GM19455 (cell line): ENCODE measurements around the gene GPHN.
A peak's percentile ranks its signal among the peaks of the same experiment; 100 is the strongest.

Experiments used
- ATAC-seq: cut with Tn5 transposase; IDR thresholded peaks from one replicate; pipeline ENCODE4 v1.9.1; 2021; ENCODE audit not compliant: unreplicated experiment

GPHN gene

GRCh38 chr14:66596241-66596985 is 88.5 kb downstream of the GPHN start:
- ATAC-seq, result no peak

GRCh38 chr14:66600416-66600815 is 92.5 kb downstream of the GPHN start:
- ATAC-seq, result no peak

GRCh38 chr14:66601932-66602578 is 94.1 kb downstream of the GPHN start:
- ATAC-seq, result no peak

GRCh38 chr14:66603945-66604344 is 96.0 kb downstream of the GPHN start:
- no peak for ATAC-seq

GRCh38 chr14:66606826-66607225 is 98.9 kb downstream of the GPHN start:
- no peak for ATAC-seq

GRCh38 chr14:66610154-66610563 is 102.2 kb downstream of the GPHN start:
- ATAC-seq, result no peak

GRCh38 chr14:66613344-66613743 is 105.4 kb downstream of the GPHN start:
- no peak for ATAC-seq

- ATAC-seq, result no peak
These were observed 112.0 kb downstream of the GPHN start for GRCh38 chr14:66619952-66620351.

GRCh38 chr14:66623838-66624237 is 115.9 kb downstream of the GPHN start:
- no peak for ATAC-seq

- no peak for ATAC-seq
These were observed 116.5 kb downstream of the GPHN start for GRCh38 chr14:66624336-66624937.

GRCh38 chr14:66628636-66629035 is 120.7 kb downstream of the GPHN start:
- no peak for ATAC-seq

- ATAC-seq, result no peak
These were observed 121.6 kb downstream of the GPHN start for GRCh38 chr14:66629499-66629898.

- no peak for ATAC-seq
These were observed 126.9 kb downstream of the GPHN start for GRCh38 chr14:66634876-66635275.

- ATAC-seq, result no peak
These were observed 127.5 kb downstream of the GPHN start for GRCh38 chr14:66635435-66635834.

GRCh38 chr14:66636240-66636639 is 128.3 kb downstream of the GPHN start:
- ATAC-seq, result no peak

- no peak for ATAC-seq
These were observed 130.7 kb downstream of the GPHN start for GRCh38 chr14:66638689-66639088.

- no peak for ATAC-seq
These were observed 134.1 kb downstream of the GPHN start for GRCh38 chr14:66641861-66642635.

- no peak for ATAC-seq
These were observed 135.4 kb downstream of the GPHN start for GRCh38 chr14:66643344-66643743.

GRCh38 chr14:66645716-66646115 is 137.8 kb downstream of the GPHN start:
- ATAC-seq, result no peak

- peak; percentile 56 for ATAC-seq
These were observed 141.6 kb downstream of the GPHN start for GRCh38 chr14:66649498-66649897.

GRCh38 chr14:66650491-66650911 is 142.6 kb downstream of the GPHN start:
- peak; percentile 75 for ATAC-seq
